ENCODE results near the gene ST6GAL1. TPM values are rescaled to one million over a fixed set of nuclear protein-coding genes. Genes with fewer than 3 reads are reported as not detected.
"Not testable (repeated sequence)": the region's sequence is repeated elsewhere in the genome, so short reads cannot be mapped to it uniquely, and the experiment has no call there.

Gene ST6GAL1
- total RNA-seq, 1 donor: 38.8 TPM

DNA sequence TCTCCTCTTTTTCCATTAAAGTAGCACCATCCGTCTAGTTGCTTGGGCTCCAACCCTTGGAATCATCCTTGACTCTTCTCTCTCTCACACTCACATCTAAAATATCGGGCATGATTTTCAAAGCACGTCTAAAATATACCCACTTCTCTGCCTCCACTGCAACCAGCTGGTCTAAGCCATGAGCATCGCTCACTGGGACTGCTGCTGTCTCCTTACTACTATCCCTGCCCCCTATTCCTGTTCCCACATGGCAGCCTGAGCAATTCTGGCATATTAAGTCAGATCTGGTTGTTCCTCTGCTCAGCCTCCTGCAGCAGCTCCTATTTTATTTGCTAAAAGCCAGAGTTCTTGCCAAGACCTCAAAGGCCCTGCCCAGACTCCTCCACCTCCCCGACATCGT lies 53.7 kb downstream of the ST6GAL1 start:
- Histone ChIP-seq H3K4me1 (ENCODE audit: insufficient read depth, low read length) (peaks cover 51% of the 10 kb centered on the region), H3K4me3 (ENCODE audit: low read length) (no peak overlapping the region), H3K27me3 (ENCODE audit: insufficient read depth, low read length) (no peaks in the 10 kb centered on the region), H3K9me3 (ENCODE audit: low read depth, low read length) (no peaks in the 10 kb centered on the region)

- no peaks in the 10 kb centered on the region for H3K9me3 ChIP-seq (ENCODE audit: low read depth, low read length)
- H3K27me3 ChIP-seq (ENCODE audit: insufficient read depth, low read length): no peaks in the 10 kb centered on the region
- H3K4me3 ChIP-seq (ENCODE audit: low read length): peak overlapping the region; percentile 18
- H3K4me1 ChIP-seq (ENCODE audit: insufficient read depth, low read length): peaks cover 64% of the 10 kb centered on the region
Observed at GRCh38 chr3:186985661-186986364, 55.5 kb downstream of the ST6GAL1 start.

DNA sequence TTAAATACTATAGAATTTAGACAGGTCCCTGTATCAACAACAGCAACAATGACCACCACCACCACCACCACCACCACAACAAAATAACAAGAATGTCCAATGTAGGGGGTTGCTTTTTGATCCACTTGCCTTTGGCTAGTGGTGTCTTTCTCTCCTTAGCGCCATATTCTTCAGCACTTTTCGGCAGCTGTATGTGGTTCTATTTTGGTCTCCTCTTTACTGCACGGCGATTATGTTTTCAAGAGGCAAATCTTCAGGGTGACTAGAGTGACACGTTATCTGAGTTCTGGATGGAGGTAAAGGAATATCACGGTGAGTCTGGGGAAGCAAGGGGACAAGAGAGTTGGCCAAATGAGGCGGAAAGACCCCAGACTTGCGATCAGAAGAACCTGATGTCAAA lies 56.1 kb downstream of the ST6GAL1 start:
- Histone ChIP-seq H3K4me3 (ENCODE audit: low read length) (no peak overlapping the region), H3K9me3 (ENCODE audit: low read depth, low read length) (no peaks in the 10 kb centered on the region), H3K4me1 (ENCODE audit: insufficient read depth, low read length) (peaks cover 69% of the 10 kb centered on the region), H3K27me3 (ENCODE audit: insufficient read depth, low read length) (no peaks in the 10 kb centered on the region)

DNA sequence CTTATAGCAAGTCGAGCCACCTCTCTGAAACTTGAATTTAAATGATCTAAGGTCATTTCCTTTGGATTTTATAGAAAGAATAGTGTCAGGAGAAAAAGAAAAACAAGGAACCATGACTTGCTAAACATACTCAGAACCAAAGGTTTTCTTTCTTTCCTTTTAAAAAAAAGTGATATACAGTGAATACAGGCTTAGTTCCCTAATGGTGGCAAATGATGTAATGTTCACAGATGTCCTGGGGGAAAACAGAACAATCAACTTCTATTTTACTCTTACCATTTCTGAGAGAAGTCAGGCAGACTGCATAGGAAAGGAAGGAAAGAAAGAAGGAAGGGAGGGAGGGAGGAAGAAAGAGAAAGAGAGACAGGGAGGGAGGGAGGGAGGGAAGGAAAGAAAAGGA lies 56.5 kb downstream of the ST6GAL1 start:
- Histone ChIP-seq H3K9me3 (ENCODE audit: low read depth, low read length) (no peaks in the 10 kb centered on the region), H3K4me1 (ENCODE audit: insufficient read depth, low read length) (peaks cover 74% of the 10 kb centered on the region), H3K27me3 (ENCODE audit: insufficient read depth, low read length) (no peaks in the 10 kb centered on the region), H3K4me3 (ENCODE audit: low read length) (no peak overlapping the region)

DNA sequence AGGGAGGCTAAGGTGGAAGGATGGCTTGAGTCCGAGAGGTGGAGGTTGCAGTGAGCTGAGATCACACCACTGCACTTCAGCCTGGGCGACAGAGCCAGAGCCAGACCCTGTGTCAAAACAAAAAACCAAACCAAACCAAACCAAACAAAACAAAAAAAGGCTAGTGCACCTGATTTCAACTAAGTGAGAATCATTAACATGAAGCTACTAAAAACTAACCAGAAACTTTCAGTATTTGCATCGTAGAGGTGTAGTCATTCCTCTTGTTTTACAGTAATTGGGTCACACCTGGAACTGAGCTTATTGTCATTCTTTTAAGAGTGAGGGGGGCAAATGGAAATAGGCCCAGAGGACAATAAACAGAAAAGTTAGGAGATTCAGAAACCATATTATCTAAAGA lies 58.5 kb downstream of the ST6GAL1 start:
- peaks cover 83% of the 10 kb centered on the region for H3K4me1 ChIP-seq (ENCODE audit: insufficient read depth, low read length)
- H3K9me3 ChIP-seq (ENCODE audit: low read depth, low read length): no peaks in the 10 kb centered on the region
- H3K4me3 ChIP-seq (ENCODE audit: low read length): no peak overlapping the region
- H3K27me3 ChIP-seq (ENCODE audit: insufficient read depth, low read length): no peaks in the 10 kb centered on the region

DNA sequence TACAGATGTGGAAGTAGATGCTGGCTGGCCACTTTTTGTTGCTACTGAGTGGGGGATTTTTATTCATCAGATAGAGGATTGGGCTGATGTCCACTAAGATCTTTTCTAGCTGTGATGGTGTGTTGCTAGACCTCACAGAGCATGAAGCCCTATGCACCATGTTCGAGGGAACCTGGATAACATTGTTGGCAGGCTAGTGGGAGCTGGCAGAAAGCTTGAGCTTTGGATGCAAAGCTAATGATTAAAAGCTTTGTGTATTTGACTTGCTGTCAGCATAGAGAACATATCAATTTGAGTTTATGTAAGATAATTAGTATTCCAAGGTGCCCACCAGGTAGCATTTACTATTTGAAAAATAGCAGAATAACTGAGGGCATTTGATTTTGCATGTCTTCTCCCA lies 59.1 kb downstream of the ST6GAL1 start:
- H3K9me3 ChIP-seq (ENCODE audit: low read depth, low read length): no peaks in the 10 kb centered on the region
- H3K4me3 ChIP-seq (ENCODE audit: low read length): no peak overlapping the region
- peaks cover 82% of the 10 kb centered on the region for H3K4me1 ChIP-seq (ENCODE audit: insufficient read depth, low read length)
- H3K27me3 ChIP-seq (ENCODE audit: insufficient read depth, low read length): no peaks in the 10 kb centered on the region

DNA sequence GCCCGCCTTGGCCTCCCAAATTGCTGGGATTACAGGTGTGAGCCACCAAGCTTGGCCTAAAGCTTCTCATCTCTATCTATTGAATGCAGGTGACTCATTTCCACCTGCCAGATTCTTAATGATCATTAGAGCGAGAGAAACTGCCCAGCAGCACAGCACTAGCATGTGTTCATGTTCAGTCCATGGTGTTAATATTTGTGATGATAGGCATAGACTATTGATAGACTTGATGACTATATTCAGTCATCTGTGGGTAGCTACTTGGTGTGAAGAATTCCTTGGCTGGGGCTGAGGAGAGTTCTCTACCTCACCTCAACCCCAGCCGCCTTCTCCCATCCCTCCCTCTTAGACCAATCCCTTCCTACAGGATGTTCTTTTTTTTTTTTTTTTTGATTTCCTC lies 60.0 kb downstream of the ST6GAL1 start:
- Histone ChIP-seq H3K9me3 (ENCODE audit: low read depth, low read length) (no peaks in the 10 kb centered on the region), H3K4me1 (ENCODE audit: insufficient read depth, low read length) (peaks cover 77% of the 10 kb centered on the region), H3K4me3 (ENCODE audit: low read length) (no peak overlapping the region)

GRCh38 chr3:186990878-186991308 lies 60.6 kb downstream of the ST6GAL1 start:
- Histone ChIP-seq H3K4me1 (ENCODE audit: insufficient read depth, low read length) (peaks cover 74% of the 10 kb centered on the region), H3K27me3 (ENCODE audit: insufficient read depth, low read length) (no peaks in the 10 kb centered on the region)

More for the DNA sequence above, 60.0 kb downstream of the ST6GAL1 start:
- no peaks in the 10 kb centered on the region for H3K27me3 ChIP-seq (ENCODE audit: insufficient read depth, low read length)

DNA sequence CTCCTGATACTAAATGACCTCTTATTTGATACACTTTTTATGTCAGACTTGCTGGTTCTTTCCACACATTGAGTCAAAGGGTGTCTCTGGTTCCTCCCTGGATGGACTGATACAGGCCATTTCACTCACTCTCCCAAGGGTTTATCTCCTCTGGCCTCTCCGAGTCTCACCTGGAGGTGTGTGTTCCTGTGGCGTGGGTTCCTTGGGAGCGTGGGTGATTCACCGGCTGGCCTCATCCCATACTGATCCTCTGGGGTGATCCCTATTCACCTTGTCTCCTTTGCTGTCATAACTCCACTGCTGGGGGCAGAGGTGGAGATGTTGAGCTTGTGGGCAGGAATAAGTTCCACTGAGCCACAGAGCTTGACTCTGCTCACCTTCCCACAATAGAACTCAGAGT lies 61.1 kb downstream of the ST6GAL1 start:
- H3K27me3 ChIP-seq (ENCODE audit: insufficient read depth, low read length): no peaks in the 10 kb centered on the region
- H3K4me3 ChIP-seq (ENCODE audit: low read length): no peak overlapping the region
- H3K4me1 ChIP-seq (ENCODE audit: insufficient read depth, low read length): peaks cover 75% of the 10 kb centered on the region
- no peaks in the 10 kb centered on the region for H3K9me3 ChIP-seq (ENCODE audit: low read depth, low read length)

More at GRCh38 chr3:186990878-186991308, 60.6 kb downstream of the ST6GAL1 start:
- no peak overlapping the region for H3K4me3 ChIP-seq (ENCODE audit: low read length)
- H3K9me3 ChIP-seq (ENCODE audit: low read depth, low read length): no peaks in the 10 kb centered on the region

DNA sequence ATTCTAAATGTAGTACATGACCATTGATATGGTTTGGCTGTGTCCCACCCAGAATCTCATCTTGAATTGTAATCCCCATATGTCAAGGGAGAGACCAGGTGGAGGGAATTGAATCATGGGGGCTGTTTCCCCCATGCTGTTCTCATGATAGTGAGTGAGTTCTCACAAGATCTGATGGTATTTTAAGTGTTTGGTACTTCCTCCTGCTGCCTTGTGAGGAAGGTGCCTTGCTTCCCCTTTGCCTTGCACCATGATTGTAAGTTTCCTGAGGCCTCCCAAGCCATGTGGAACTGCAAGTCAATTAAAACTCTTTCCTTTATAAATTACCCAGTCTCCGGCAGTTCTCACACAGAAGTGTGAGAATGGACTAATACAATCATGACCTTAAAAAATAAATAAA lies 61.8 kb downstream of the ST6GAL1 start:
- H3K4me1 ChIP-seq (ENCODE audit: insufficient read depth, low read length): peaks cover 75% of the 10 kb centered on the region
- not testable (repeated sequence) for H3K9me3 ChIP-seq (ENCODE audit: low read depth, low read length); H3K4me3 ChIP-seq (ENCODE audit: low read length); H3K27me3 ChIP-seq (ENCODE audit: insufficient read depth, low read length)

- no peak overlapping the region for H3K4me3 ChIP-seq (ENCODE audit: low read length)
- H3K9me3 ChIP-seq (ENCODE audit: low read depth, low read length): no peaks in the 10 kb centered on the region
- no peaks in the 10 kb centered on the region for H3K27me3 ChIP-seq (ENCODE audit: insufficient read depth, low read length)
- H3K4me1 ChIP-seq (ENCODE audit: insufficient read depth, low read length): peaks cover 70% of the 10 kb centered on the region
Observed at GRCh38 chr3:186993210-186993782, 63.0 kb downstream of the ST6GAL1 start.

DNA sequence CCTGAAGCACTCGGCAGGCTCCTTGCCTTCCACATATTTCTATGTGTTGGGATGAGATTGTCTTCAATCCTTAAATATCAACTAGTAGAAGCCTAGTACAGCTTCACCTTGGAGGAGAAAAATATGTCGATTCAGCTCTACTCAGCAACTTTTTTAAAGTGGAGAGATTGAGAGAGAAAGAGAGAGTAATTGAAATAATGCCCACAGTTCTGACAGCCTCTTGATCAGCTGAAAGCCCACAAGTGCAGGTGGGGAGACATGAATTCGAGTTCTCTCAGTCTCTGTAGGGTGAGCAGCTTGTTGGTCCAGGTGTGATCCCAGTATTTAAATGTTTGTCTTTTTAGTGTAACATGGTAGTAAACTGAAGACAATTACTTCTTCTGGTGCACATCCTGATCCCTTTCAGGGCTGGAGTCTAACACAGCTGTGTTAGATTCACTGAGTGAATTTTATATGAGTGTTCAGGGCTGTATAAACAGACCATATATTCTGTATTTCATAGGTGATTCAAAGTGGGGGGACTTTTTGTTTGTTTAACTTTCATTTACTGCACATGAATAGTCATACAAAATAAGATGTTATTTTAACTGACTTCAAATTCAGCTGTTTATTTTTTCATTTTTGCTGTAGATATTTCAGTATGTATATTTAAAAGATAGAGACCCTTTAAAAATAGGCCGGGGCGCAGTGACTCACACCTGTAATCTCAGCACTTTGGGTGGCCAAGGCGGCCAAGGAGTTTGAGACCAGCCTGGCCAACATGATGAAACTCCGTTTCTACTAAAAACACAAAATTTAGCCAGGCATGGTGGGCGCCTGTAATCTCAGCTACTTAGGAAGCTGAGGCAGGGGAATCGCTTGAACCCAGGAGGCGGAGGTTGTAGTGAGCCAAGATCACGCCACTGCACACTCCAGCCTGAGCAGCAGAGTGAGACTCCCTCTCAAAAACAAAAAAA lies 64.0 kb downstream of the ST6GAL1 start:
- H3K27me3 ChIP-seq (ENCODE audit: insufficient read depth, low read length): no peaks in the 10 kb centered on the region
- H3K4me1 ChIP-seq (ENCODE audit: insufficient read depth, low read length): peaks cover 70% of the 10 kb centered on the region
- H3K9me3 ChIP-seq (ENCODE audit: low read depth, low read length): no peaks in the 10 kb centered on the region
- no peak overlapping the region for H3K4me3 ChIP-seq (ENCODE audit: low read length)

- no peaks in the 10 kb centered on the region for H3K9me3 ChIP-seq (ENCODE audit: low read depth, low read length)
- peaks cover 75% of the 10 kb centered on the region for H3K4me1 ChIP-seq (ENCODE audit: insufficient read depth, low read length)
- peak overlapping the region; percentile 25 for H3K4me3 ChIP-seq (ENCODE audit: low read length)
- H3K27me3 ChIP-seq (ENCODE audit: insufficient read depth, low read length): no peaks in the 10 kb centered on the region
Observed at GRCh38 chr3:186996356-186996755, 66.0 kb downstream of the ST6GAL1 start.

GRCh38 chr3:186997061-186997460 lies 66.7 kb downstream of the ST6GAL1 start:
- H3K4me3 ChIP-seq (ENCODE audit: low read length): peak overlapping the region; percentile 25
- peaks cover 73% of the 10 kb centered on the region for H3K4me1 ChIP-seq (ENCODE audit: insufficient read depth, low read length)
- H3K27me3 ChIP-seq (ENCODE audit: insufficient read depth, low read length): no peaks in the 10 kb centered on the region
- no peaks in the 10 kb centered on the region for H3K9me3 ChIP-seq (ENCODE audit: low read depth, low read length)

- Histone ChIP-seq H3K27me3 (ENCODE audit: insufficient read depth, low read length) (no peaks in the 10 kb centered on the region), H3K9me3 (ENCODE audit: low read depth, low read length) (no peaks in the 10 kb centered on the region), H3K4me1 (ENCODE audit: insufficient read depth, low read length) (peaks cover 74% of the 10 kb centered on the region), H3K4me3 (ENCODE audit: low read length) (peak overlapping the region; percentile 25)
Observed at GRCh38 chr3:186997473-186997939, 67.2 kb downstream of the ST6GAL1 start.

Measured in mononuclear cell (primary cell).